OCI-LY3 (cell line): ENCODE data around the gene DMRT1.

ENCODE experiments used
- EZH2phosphoT487 ChIP-seq: fragments of 200-600 bp; shearing (Covaris generic); IDR thresholded peaks from 2 replicates; pipeline ENCODE4 v1.6.1; 2018; ENCODE audit warnings: antibody characterized with exemption, mixed run types, low read depth
- TF ChIP-seq, protein P1 (sequence below): fragments of 200-600, 300-600 bp; sonication (generic); IDR thresholded peaks from 2 replicates; pipeline ENCODE4 v1.5.1; 2014; ENCODE audit warnings: antibody characterized with exemption, low read length, low read depth

DNA sequence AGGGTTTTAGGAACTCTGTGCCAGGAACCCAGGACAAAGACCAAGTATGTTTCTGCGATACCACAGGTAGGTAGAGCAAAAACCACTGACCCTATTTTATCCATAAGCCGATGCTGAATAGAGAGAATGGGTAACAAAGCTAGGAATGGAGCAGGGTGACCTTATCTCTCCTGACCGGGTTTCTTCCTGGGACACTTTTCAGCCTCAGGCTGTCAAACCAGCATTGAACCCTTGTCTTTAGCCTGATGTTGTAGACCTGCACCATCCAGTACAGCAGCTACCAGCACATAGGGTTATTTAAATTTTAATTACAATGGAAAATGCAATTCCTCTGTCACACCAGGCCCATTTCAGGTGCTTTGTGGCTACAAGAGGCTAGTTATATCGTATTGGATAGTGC lies 91.9 kb downstream of the DMRT1 start:
- TF ChIP-seq, protein P1, sequence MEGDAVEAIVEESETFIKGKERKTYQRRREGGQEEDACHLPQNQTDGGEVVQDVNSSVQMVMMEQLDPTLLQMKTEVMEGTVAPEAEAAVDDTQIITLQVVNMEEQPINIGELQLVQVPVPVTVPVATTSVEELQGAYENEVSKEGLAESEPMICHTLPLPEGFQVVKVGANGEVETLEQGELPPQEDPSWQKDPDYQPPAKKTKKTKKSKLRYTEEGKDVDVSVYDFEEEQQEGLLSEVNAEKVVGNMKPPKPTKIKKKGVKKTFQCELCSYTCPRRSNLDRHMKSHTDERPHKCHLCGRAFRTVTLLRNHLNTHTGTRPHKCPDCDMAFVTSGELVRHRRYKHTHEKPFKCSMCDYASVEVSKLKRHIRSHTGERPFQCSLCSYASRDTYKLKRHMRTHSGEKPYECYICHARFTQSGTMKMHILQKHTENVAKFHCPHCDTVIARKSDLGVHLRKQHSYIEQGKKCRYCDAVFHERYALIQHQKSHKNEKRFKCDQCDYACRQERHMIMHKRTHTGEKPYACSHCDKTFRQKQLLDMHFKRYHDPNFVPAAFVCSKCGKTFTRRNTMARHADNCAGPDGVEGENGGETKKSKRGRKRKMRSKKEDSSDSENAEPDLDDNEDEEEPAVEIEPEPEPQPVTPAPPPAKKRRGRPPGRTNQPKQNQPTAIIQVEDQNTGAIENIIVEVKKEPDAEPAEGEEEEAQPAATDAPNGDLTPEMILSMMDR = no peak
- TF ChIP-seq EZH2phosphoT487 = no peak
